CD4-positive, alpha-beta T cell treated with Interleukin-4 for 1 hour (primary cell): Measurements from ENCODE around the gene PRODH2.
A peak's percentile ranks its signal among the peaks of the same experiment; 100 is the strongest.
"Not testable (repeated sequence)": the region's sequence is repeated elsewhere in the genome, so short reads cannot be mapped to it uniquely, and the experiment has no call there.

ENCODE experiments used
- DNase-seq, 2 donors: peaks; one replicate each; pipeline ENCODE4 v3.0.0-alpha.2; 2020 to 2022

The PRODH2 gene

GRCh38 chr19:35780717-35781116 lies 31.9 kb downstream of the PRODH2 start:
- DNase-seq = no peak

DNA sequence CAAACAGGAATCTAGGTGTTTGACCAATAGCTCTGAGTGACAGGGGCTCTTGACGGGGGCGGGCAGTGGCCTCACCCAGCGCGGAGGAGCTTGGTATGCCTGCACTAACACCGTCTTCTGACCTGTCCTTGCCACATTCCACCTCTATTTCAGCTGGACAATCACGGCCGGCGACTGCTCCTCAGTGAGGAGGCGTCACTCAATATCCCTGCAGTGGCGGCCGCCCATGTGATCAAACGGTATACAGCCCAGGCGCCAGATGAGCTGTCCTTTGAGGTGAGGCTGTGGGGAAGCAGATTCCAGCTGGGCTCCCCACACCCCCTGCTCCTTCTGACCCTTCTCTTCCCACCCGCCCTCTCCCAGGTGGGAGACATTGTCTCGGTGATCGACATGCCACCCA lies 32.6 kb downstream of the PRODH2 start:
- DNase-seq = no peak

GRCh38 chr19:35779033-35779432 lies 33.6 kb downstream of the PRODH2 start:
- no peak for DNase-seq

GRCh38 chr19:35777961-35778360 lies 34.7 kb downstream of the PRODH2 start:
- DNase-seq = no peak

DNA sequence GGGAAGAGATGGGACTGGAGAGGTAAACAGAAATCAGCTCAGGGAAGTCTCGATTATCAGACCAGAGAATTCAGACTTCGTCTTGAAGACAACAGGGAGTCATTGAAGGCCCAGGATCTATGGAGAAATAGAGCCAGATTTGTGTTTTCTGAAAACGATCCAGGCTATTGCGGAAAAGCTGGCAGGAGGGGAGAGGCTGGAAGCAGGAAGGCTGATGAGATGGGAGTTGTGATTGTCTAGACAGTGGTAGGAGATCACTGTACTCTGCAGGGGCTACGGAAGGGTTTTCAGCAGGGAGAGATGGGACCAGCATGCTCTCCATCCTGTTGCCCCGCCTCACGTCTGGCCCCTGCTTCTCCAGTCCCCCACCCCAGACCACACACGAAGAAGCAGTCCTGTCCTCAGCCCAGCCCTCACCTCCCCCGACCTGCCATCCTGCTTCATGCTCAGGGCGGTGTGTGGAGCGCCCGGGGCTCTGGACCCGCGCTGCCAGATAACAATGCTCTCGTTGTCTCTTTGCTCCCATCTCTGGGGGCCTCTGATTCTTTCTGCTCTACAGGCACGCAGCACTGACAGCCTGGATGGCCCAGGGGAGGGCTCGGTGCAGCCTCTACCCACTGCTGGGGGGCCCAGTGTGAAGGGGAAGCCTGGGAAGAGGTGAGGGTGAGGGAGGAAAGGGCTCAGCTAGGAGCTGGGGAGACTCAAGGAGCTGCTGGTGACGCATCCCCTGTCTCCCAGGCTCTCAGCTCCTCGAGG lies 35.4 kb downstream of the PRODH2 start:
- no peak for DNase-seq

DNA sequence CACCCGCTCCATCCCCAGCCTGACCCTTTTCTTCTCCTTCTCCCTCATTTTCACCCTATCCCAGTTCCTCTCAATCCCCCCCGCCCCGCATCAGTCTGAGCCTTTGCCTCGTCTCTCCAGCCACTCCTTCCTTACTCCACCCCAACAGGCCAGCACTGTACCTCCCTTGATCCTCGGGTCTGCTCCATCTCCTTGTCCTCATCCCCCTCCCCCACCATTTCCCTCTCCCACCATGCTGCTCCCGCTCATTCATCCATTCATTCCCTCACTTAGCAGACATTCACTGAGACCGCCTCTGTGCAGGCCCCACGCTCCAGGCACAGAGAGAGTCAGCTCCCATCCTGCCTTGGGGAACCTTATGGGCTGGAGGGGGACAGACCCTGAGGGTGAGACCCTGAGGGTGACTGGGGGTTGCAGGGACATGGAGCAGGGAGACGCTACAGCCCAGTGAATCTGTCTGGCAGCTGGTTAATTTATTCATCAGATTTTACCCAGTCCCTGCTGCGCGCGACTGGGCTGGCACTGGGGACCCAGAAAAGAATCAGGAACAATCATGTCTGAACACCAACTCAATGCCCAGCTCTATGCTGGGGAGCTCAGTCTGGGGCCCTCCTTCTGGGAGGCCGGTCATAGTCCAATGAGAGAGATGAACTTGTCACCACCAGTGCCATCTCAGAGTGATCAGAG lies 36.4 kb downstream of the PRODH2 start:
- DNase-seq = no peak

DNA sequence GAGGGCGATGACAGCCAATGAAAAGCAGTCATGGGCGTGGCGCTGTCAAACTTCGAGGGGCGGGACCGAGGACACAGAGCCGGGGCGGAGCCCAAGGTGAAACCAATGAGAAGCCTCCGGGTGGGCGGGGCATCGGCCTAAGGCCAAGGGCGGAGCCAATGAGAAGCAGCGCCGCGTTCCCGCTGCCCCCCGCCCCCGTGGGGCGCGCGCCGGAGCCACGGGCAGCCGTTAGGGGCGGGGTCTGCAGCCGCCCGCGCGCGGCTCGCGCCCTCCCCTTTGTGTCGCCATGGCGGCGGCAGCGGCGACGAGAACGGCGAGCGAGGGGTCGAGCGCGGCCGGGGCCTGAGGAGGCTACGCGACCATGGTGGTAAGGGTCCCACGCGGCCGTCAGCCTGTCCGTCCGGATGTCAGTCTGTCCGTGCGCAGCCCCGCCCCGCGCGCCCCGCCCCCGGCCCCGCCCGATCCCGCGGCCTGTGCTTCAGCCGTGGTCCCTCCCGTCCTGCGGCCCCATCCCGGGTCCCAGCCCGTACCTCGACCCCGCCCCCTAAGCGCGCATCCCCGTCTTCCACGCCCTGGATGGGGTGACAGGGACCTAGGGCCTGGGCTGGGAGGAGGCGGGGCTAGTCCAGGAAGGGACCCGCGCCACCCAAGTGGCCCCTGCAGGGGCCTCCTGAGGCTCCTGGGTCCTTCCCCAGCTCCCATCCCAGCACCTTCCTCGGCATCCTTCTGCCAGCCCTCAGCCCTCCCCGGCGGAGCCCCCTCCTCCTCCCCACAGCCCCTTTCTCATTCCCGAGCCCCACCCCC lies 37.1 kb downstream of the PRODH2 start, which contains the start of gene ARHGAP33:
ARHGAP33 (plus strand) TSS at position 267 of the 804 bp plus-strand sequence; CDS start at position 362, 95 bp downstream.
- peak; percentile 98 to 99 for DNase-seq

DNA sequence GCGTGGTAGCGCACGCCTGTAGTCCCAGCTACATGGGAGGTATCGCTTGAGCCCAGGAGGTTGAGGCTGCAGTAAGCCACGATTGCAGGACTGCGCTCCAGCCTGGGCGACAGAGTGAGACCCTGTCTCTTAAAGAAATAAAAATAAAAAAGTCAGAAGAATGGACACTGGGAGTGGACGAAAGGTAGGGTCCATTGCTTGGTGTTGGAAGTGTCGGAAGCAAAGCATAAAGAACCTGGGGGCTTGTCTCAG lies 37.7 kb downstream of the PRODH2 start:
- DNase-seq = no peak

DNA sequence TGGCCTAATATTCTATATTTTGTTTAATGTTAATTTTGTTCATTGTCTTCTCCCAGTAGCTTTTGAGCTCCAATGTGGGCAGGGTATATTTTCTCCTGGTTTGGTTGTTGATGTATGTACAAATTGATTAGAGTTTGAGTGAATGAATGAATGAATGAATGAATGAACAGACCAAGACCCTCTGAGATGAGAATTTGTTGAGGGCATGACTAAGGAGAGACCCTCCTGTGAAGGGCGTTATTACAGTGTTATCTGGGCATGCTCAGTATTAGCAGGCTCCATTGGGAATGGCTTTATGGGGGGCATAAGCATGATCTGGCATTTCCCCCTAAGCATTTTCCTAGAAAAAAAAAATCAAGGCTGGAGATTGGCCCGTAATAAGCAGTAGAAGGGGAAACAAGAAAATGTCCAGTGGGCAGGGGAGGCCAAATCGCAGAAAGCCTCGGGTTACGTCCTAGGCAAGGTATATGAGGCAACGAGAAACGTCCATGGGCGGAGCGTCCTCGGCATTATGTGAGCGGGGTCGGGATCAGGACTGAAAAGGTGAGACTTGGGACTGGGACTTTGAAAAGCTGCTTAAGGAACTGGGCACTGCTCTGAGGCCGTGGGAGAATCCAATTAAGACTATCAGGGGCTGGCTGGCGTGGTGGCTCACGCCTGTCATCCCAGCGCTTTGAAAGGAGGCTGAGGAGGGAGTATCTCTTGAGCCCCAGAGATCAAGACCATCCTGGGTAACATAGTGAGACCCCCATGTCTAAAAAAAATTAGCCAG lies 38.2 kb downstream of the PRODH2 start:
- no peak for DNase-seq

GRCh38 chr19:35773020-35773806 lies 39.4 kb downstream of the PRODH2 start:
- DNase-seq = no peak

- not testable (repeated sequence) for DNase-seq
These were observed 40.3 kb downstream of the PRODH2 start for GRCh38 chr19:35772362-35772761.

- no peak for DNase-seq
These were observed 44.6 kb downstream of the PRODH2 start for GRCh38 chr19:35768082-35768421.

DNA sequence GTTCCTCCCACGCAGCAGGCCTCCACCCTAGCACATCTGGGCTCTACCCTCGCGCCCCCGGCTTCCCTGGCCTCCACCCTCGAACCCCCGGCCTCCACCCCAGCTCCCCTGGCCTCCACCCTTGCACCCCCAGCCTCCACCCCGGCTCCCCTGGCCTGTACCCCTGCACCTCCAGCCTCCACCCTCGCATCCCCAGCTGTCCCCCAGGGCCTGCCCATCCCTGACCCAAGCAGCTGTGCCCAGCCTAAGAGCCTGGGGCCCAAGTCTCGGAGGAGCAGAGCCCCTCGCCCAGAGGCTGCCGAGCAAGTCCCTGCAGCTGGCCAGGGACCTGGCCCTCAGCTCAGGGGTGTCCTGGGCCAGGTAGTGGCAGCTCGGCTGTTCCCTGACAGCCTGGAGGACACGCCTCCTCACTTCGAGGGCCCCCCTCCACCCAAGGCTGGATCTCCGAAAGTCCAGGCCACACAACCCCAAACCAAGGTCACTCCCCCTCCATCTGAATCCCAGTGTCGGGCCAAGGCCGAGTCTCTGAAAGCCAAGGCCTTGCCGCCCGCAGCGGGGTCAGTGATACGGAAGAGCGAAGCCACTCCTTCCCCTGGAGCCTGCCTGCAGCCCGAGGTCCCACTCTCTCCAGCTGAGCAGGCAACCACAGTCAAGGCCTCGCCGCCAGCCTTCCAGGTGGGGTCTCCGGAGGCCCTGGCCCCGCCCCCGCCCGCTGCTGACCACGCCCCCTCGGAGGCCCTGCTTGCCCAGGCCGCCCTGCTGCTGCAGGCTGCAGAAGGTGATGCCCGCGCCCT lies 45.2 kb downstream of the PRODH2 start:
- DNase-seq = no peak

GRCh38 chr19:35766571-35767104 lies 46.0 kb downstream of the PRODH2 start:
- DNase-seq = no peak

DNA sequence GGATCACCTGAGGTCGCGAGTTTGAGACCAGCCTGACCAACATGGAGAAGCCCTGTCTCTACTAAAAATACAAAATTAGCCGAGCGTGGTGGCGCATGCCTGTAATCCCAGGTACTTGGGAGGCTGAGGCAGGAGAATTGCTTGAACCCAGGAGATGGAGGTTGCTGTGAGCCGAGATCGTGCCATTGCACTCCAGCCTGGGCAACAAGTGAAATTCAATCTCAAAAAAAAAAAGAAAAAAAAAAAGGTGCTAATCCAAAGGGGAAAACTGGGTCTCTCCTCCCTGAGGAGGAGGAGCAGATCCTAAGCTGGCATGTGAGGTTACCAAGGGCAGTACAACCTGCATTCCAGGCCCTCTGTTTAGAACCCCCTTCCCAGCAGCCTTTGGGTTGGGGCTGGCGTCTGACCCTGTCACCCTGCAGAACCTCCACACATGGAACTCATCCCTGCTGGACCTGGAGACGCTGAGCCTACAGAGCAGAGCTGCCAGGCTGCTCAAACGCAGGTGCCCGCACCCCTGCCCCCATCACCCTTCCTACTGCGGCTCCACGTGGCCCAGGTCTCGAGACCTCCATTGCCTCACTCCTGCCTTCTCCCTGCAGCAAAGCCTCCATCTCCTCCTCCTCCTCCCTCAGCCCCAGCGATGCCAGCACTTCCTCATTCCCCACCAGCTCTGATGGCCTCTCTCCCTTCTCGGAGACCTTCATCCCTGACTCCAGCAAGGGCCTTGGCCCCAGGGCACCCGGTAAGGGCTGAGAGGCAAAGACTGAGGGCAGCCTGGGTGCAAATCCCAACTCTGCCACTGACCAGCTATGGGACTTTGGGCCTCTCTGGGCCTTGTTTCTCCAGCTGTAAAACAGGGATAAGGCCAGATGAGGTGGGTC lies 48.0 kb downstream of the PRODH2 start:
- no peak for DNase-seq

- no peak for DNase-seq
These were observed 51.8 kb downstream of the PRODH2 start for GRCh38 chr19:35760711-35761349.

DNA sequence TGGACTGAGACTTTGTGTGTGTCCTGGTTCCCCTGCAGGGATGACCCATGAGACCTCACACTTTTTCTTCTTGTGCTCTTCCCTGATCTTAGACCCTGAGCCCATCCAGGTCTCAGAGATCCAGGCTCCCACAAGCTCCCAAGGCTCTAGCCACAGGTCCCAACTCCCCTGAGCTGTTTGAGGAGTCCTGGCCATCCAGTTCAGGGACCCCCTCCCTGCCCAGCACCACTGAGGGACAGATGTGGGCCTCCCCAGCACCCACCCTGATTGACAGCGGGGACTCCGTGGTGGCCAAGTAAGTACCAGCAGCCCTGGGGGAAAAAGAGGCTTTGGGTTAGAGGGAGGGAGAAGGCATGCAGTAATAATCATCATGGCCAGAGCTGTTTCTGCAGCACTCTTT lies 52.9 kb downstream of the PRODH2 start:
- no peak for DNase-seq

GRCh38 chr19:35757749-35758608 lies 54.7 kb downstream of the PRODH2 start, which contains the start of gene PROSER3:
Gene PROSER3 (plus strand): TSS chr19:35758176. CDS start chr19:35758216, 40 bp downstream.
- DNase-seq = peak; percentile 99 to 100
